Right lobe of liver (tissue), 4 donors: ENCODE data around the gene SPECC1L.

ENCODE experiments used
- POLR2A ChIP-seq: fragments of 450-650 bp; IDR thresholded peaks from one replicate; pipeline ENCODE4 v1.6.1; 2017; ENCODE audit warnings: antibody characterized with exemption, mild to moderate bottlenecking
- TF ChIP-seq, protein P1 (sequence below), 4 donors: fragments of 200-600 bp in 3 of 4; fragments of 450-650 bp in 1 of 4; IDR thresholded peaks; one replicate each; pipeline versions ENCODE4 v1.5.1 to v1.8.0; 2016 to 2022; ENCODE audit warnings: antibody characterized with exemption in 4 of 4, mild to moderate bottlenecking in 2 of 4
- donor health status: DM: no; HTN: no; CAD: no.
- donor health status: DM: no; HTN: no; CAD: no.
- donor health status: DM: no; HTN: yes; CAD: no.

DNA sequence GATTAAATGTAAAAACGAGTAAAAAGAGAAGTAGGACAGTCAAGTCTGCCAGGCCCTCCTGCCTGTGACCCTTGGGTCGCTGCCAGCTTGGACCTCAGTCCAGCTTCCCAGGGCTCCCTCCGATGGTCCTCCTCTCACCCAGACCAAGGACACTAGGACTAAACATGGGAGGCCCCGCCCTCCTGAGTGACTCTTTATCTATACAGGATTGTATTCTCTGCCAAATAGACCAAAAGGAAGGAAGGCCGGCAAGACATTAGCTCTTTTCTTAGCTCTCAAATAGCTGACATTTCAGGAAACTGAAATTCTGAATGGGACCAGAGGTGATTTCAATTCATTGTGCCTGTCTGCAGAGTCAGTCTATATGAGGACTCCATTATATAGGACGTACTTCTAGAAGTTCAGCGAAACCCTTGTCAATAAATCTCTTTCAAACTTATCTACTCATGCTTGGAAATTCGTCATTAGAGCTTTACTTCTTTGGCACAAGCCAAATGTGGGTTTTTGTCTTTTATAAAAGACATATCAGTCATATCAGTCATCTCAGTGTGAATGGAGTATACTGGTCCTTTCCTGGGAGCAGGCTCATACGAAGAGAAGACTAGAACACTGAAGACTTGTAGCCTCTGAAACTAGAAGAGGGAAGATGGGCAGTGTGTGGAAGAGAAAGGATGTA, 185.3 kb downstream of the SPECC1L start:
- TF ChIP-seq, protein P1, sequence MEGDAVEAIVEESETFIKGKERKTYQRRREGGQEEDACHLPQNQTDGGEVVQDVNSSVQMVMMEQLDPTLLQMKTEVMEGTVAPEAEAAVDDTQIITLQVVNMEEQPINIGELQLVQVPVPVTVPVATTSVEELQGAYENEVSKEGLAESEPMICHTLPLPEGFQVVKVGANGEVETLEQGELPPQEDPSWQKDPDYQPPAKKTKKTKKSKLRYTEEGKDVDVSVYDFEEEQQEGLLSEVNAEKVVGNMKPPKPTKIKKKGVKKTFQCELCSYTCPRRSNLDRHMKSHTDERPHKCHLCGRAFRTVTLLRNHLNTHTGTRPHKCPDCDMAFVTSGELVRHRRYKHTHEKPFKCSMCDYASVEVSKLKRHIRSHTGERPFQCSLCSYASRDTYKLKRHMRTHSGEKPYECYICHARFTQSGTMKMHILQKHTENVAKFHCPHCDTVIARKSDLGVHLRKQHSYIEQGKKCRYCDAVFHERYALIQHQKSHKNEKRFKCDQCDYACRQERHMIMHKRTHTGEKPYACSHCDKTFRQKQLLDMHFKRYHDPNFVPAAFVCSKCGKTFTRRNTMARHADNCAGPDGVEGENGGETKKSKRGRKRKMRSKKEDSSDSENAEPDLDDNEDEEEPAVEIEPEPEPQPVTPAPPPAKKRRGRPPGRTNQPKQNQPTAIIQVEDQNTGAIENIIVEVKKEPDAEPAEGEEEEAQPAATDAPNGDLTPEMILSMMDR (IDR thresholded peaks at IDR 0.05): no peak
- TF ChIP-seq POLR2A: no peak
